HEK293 (cell line): Measurements from ENCODE around the gene VCL.

ENCODE experiments used
- CTCF ChIA-PET: fragments of 350-600 bp; formaldehyde crosslinking; extraction: SDS; loops from one replicate; lab custom pipeline; 2021; ENCODE audit warnings: antibody characterized with exemption; lab: Yijun Ruan, JAX
- POLR2A ChIA-PET: fragments of 300-600 bp; formaldehyde crosslinking; extraction: SDS; loops from one replicate; lab custom pipeline; 2020; ENCODE audit warnings: antibody characterized with exemption, inconsistent platforms; lab: Yijun Ruan, JAX
- H3K27ac ChIP-seq: fragments of 200-500 bp; sonication (Bioruptor generic); 2 replicates; pipeline ENCODE4 v1.5.1; 2014; ENCODE audit warnings: low read depth, low read length, control low read depth, inconsistent platforms; ENCODE audit errors: extremely low read depth
- H3K36me3 ChIP-seq, 2 experiments: fragments of 200-500 bp in 1 of 2; sonication (Bioruptor generic) in 1 of 2; 1 replicate in 1 of 2; 2 replicates in 1 of 2; pipeline ENCODE4 v1.5.1; 2014 to 2017; ENCODE audit warnings: inconsistent platforms in 2 of 2, low read length in 2 of 2; ENCODE audit not compliant: control insufficient read depth in 2 of 2, insufficient read depth in 1 of 2
- H3K4me1 ChIP-seq: fragments of 200-500 bp; sonication (Bioruptor generic); 2 replicates; pipeline ENCODE4 v1.5.1; 2014; ENCODE audit warnings: mild to moderate bottlenecking, low read length, inconsistent platforms; ENCODE audit not compliant: control insufficient read depth, insufficient read depth
- H3K4me3 ChIP-seq: 2 replicates; pipeline ENCODE4 v1.5.1; 2011; ENCODE audit warnings: low read depth, mild to moderate bottlenecking, control low read depth, low read length, moderate library complexity
- H3K9me3 ChIP-seq: fragments of 200-500 bp; sonication (Bioruptor generic); 2 replicates; pipeline ENCODE4 v1.5.1; 2014; ENCODE audit warnings: low read depth, low read length, inconsistent platforms; ENCODE audit not compliant: control insufficient read depth, insufficient read depth
- BCL11B ChIP-seq: fragments of 450-650 bp; formaldehyde crosslinking; IDR thresholded peaks from 2 replicates; pipeline ENCODE4 v1.5.1; 2016; ENCODE audit warnings: low read depth, missing biosample characterization, missing genetic modification characterization
- KLF1 ChIP-seq: fragments of 450-650 bp; formaldehyde crosslinking; IDR thresholded peaks from 2 replicates; pipeline ENCODE4 v1.5.1; 2016; ENCODE audit warnings: missing biosample characterization, missing genetic modification characterization
- PRDM1 ChIP-seq: fragments of 450-650 bp; formaldehyde crosslinking; IDR thresholded peaks from 2 replicates; pipeline ENCODE4; 2016; ENCODE audit warnings: missing biosample characterization, missing genetic modification characterization
- SCRT1 ChIP-seq: fragments of 450-650 bp; formaldehyde crosslinking; IDR thresholded peaks from 2 replicates; pipeline ENCODE4 v1.5.1; 2016; ENCODE audit warnings: missing biosample characterization, missing genetic modification characterization, borderline replicate concordance
- ZFHX2 ChIP-seq: fragments of 450-650 bp; formaldehyde crosslinking; conservative IDR thresholded peaks from 2 replicates; pipeline ENCODE4 v1.5.1; 2016; ENCODE audit warnings: missing biosample characterization, missing genetic modification characterization
- ZNF169 ChIP-seq: fragments of 450-650 bp; formaldehyde crosslinking; IDR thresholded peaks from 2 replicates; pipeline ENCODE4 v1.5.1; 2016; ENCODE audit warnings: missing biosample characterization, missing genetic modification characterization
- ZNF19 ChIP-seq: fragments of 450-650 bp; formaldehyde crosslinking; IDR thresholded peaks from 2 replicates; pipeline ENCODE4; 2016; ENCODE audit warnings: missing biosample characterization, missing genetic modification characterization, low read depth
- ZNF510 ChIP-seq: fragments of 450-650 bp; formaldehyde crosslinking; IDR thresholded peaks from 2 replicates; pipeline ENCODE4 v1.5.1; 2018; ENCODE audit warnings: mild to moderate bottlenecking, missing genetic modification characterization, missing biosample characterization; ENCODE audit not compliant: insufficient replicate concordance
- ZNF549 ChIP-seq: fragments of 450-650 bp; IDR thresholded peaks from 2 replicates; pipeline ENCODE4 v1.5.1; 2018; ENCODE audit warnings: missing biosample characterization, missing genetic modification characterization, mild to moderate bottlenecking, inconsistent platforms, moderate library complexity
- ZNF600 ChIP-seq: fragments of 450-650 bp; formaldehyde crosslinking; IDR thresholded peaks from 2 replicates; pipeline ENCODE4 v1.5.1; 2016; ENCODE audit warnings: missing biosample characterization, missing genetic modification characterization
- ZNF777 ChIP-seq: fragments of 450-650 bp; formaldehyde crosslinking; IDR thresholded peaks from 2 replicates; pipeline ENCODE4 v1.5.1; 2017; ENCODE audit warnings: missing biosample characterization, missing genetic modification characterization, borderline replicate concordance
- ZNF785 ChIP-seq: fragments of 450-650 bp; formaldehyde crosslinking; IDR thresholded peaks from 2 replicates; pipeline ENCODE4 v1.5.1; 2016; ENCODE audit warnings: missing biosample characterization, missing genetic modification characterization
- ZNF792 ChIP-seq: fragments of 450-650 bp; formaldehyde crosslinking; IDR thresholded peaks from 2 replicates; pipeline ENCODE4 v1.5.1; 2016; ENCODE audit warnings: missing biosample characterization, missing genetic modification characterization
- ZXDB ChIP-seq: fragments of 450-650 bp; formaldehyde crosslinking; IDR thresholded peaks from 2 replicates; pipeline ENCODE4 v1.5.1; 2016; ENCODE audit warnings: missing biosample characterization, missing genetic modification characterization
- TF ChIP-seq, protein P1 (sequence below): fragments of 450-650 bp; formaldehyde crosslinking; IDR thresholded peaks from 2 replicates; pipeline ENCODE4 v1.5.0; 2017; ENCODE audit warnings: missing biosample characterization, missing genetic modification characterization, borderline replicate concordance
- TF ChIP-seq, protein P2 (sequence below): fragments of 450-650 bp; formaldehyde crosslinking; IDR thresholded peaks from 2 replicates; pipeline ENCODE4 v1.5.1; 2016; ENCODE audit warnings: missing biosample characterization, missing genetic modification characterization
- TF ChIP-seq, protein P3 (sequence below): fragments of 450-650 bp; formaldehyde crosslinking; IDR thresholded peaks from 2 replicates; pipeline ENCODE4 v1.5.1; 2016; ENCODE audit warnings: missing biosample characterization, missing genetic modification characterization, low read depth
- TF ChIP-seq, protein P4 (sequence below): fragments of 450-650 bp; formaldehyde crosslinking; IDR thresholded peaks from 2 replicates; pipeline ENCODE4 v1.5.1; 2017; ENCODE audit warnings: missing biosample characterization, missing genetic modification characterization
- TF ChIP-seq, protein P5 (sequence below): fragments of 450-650 bp; formaldehyde crosslinking; IDR thresholded peaks from 2 replicates; pipeline ENCODE4 v1.5.1; 2017; ENCODE audit warnings: missing biosample characterization, missing genetic modification characterization

VCL gene

DNA sequence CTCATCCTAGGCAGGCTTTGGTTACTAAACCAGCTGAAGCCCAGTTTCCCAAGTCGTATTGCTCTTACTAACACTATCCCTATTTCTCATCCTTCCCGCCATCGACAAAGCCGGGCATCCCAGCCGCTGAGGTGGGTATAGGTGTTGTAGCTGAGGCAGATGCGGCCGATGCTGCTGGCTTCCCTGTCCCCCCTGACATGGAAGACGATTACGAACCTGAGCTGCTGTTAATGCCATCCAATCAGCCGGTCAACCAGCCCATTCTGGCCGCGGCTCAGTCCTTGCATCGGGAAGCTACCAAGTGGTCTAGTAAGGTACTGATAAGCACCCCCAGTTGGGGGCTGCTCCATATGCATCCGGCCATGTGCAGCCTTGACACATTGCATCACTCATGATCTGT lies 113.9 kb downstream of the VCL start:
- peaks cover 31 to 96% of the 10 kb centered on the region in 2 experiments for H3K36me3 ChIP-seq
- ChIA-PET POLR2A (no interaction called here), CTCF (interaction anchor here (0.6 to 1.3 kb wide), 3 partner anchors 27 to 232 kb away, joined by 3 read pairs; no protein-coding TSS in a partner anchor)
- no peaks in the 10 kb centered on the region for H3K4me1 ChIP-seq
- no peak overlapping the region for H3K4me3 ChIP-seq
- TF ChIP-seq, protein P1, sequence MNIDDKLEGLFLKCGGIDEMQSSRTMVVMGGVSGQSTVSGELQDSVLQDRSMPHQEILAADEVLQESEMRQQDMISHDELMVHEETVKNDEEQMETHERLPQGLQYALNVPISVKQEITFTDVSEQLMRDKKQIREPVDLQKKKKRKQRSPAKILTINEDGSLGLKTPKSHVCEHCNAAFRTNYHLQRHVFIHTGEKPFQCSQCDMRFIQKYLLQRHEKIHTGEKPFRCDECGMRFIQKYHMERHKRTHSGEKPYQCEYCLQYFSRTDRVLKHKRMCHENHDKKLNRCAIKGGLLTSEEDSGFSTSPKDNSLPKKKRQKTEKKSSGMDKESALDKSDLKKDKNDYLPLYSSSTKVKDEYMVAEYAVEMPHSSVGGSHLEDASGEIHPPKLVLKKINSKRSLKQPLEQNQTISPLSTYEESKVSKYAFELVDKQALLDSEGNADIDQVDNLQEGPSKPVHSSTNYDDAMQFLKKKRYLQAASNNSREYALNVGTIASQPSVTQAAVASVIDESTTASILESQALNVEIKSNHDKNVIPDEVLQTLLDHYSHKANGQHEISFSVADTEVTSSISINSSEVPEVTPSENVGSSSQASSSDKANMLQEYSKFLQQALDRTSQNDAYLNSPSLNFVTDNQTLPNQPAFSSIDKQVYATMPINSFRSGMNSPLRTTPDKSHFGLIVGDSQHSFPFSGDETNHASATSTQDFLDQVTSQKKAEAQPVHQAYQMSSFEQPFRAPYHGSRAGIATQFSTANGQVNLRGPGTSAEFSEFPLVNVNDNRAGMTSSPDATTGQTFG = no peak
- TF ChIP-seq ZNF549 (no peak), ZNF792 (no peak), ZNF510 (tag by site-specific recombination) (no peak), ZNF19 (tag by site-specific recombination) (no peak), KLF1 (tag by site-specific recombination) (no peak)
- TF ChIP-seq, protein P2, sequence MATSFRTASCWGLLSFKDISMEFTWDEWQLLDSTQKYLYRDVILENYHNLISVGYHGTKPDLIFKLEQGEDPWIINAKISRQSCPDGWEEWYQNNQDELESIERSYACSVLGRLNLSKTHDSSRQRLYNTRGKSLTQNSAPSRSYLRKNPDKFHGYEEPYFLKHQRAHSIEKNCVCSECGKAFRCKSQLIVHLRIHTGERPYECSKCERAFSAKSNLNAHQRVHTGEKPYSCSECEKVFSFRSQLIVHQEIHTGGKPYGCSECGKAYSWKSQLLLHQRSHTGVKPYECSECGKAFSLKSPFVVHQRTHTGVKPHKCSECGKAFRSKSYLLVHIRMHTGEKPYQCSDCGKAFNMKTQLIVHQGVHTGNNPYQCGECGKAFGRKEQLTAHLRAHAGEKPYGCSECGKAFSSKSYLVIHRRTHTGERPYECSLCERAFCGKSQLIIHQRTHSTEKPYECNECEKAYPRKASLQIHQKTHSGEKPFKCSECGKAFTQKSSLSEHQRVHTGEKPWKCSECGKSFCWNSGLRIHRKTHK (tag by site-specific recombination) = no peak
- no peak overlapping the region for H3K27ac ChIP-seq
- H3K9me3 ChIP-seq = no peaks in the 10 kb centered on the region

DNA sequence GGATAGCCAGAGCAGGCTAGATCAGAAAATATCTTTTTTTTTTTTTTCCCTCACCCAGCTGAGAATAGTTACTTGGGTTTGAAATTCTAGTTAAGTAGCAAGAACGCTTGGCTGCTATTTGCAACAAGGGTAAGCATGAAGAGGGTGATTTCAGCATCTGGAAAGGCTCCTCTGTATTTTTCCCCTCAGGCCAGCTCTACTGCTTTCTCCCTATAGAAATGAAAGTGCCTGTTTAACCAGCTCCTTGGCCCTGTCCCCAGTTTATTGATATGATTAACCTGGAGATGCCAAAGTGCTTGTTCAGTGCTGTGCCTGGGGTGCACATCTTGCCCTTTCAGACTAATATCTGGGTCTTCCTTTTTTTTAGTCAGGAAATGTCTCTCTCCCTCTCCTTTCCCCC lies 115.6 kb downstream of the VCL start:
- CTCF ChIA-PET = interaction anchor here (0.5 to 1.6 kb wide), 3 partner anchors 10 to 307 kb away, joined by 3 to 5 read pairs (median 4); no protein-coding TSS in a partner anchor
- Histone ChIP-seq H3K4me1 (no peaks in the 10 kb centered on the region), H3K27ac (no peak overlapping the region), H3K36me3 (peaks cover 33 to 98% of the 10 kb centered on the region in 2 experiments), H3K4me3 (no peak overlapping the region), H3K9me3 (no peaks in the 10 kb centered on the region)
- TF ChIP-seq PRDM1 (tag by site-specific recombination) (peak; percentile 58; the same call in 1 of the 2 replicates), SCRT1 (tag by site-specific recombination) (no peak)
- POLR2A ChIA-PET = no interaction called here

DNA sequence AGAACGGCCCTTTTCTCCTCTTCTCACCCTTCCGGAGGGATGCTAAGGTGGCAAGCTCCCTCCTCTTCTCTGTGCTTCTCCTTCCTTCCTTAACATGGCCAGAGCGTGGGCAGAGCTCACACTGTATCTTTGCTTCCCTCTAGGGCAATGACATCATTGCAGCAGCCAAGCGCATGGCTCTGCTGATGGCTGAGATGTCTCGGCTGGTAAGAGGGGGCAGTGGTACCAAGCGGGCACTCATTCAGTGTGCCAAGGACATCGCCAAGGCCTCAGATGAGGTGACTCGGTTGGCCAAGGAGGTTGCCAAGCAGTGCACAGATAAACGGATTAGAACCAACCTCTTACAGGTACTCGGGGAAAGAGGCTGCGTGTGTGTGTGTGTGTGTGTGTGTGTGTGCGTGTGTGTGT lies 116.1 kb downstream of the VCL start:
- no peak overlapping the region for H3K27ac ChIP-seq
- CTCF ChIA-PET = interaction anchor here (0.6 to 1.6 kb wide), 5 partner anchors 10 to 265 kb away, joined by 3 to 6 read pairs (median 4); no protein-coding TSS in a partner anchor
- H3K4me3 ChIP-seq = no peak overlapping the region
- H3K4me1 ChIP-seq = no peaks in the 10 kb centered on the region
- POLR2A ChIA-PET = no interaction called here
- H3K36me3 ChIP-seq = peaks cover 29 to 98% of the 10 kb centered on the region in 2 experiments
- no peaks in the 10 kb centered on the region for H3K9me3 ChIP-seq
- TF ChIP-seq, protein P3, sequence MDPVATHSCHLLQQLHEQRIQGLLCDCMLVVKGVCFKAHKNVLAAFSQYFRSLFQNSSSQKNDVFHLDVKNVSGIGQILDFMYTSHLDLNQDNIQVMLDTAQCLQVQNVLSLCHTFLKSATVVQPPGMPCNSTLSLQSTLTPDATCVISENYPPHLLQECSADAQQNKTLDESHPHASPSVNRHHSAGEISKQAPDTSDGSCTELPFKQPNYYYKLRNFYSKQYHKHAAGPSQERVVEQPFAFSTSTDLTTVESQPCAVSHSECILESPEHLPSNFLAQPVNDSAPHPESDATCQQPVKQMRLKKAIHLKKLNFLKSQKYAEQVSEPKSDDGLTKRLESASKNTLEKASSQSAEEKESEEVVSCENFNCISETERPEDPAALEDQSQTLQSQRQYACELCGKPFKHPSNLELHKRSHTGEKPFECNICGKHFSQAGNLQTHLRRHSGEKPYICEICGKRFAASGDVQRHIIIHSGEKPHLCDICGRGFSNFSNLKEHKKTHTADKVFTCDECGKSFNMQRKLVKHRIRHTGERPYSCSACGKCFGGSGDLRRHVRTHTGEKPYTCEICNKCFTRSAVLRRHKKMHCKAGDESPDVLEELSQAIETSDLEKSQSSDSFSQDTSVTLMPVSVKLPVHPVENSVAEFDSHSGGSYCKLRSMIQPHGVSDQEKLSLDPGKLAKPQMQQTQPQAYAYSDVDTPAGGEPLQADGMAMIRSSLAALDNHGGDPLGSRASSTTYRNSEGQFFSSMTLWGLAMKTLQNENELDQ (tag by site-specific recombination) = no peak
- TF ChIP-seq BCL11B (tag by site-specific recombination) (no peak), ZNF777 (tag by site-specific recombination) (no peak), ZFHX2 (tag by site-specific recombination) (0 out of 2 replicates have a peak, but pooled peaks have one; percentile 6), ZNF600 (tag by site-specific recombination) (0 out of 2 replicates have a peak, but pooled peaks have one; percentile 2), ZXDB (tag by site-specific recombination) (no peak), ZNF169 (tag by site-specific recombination) (no peak), ZNF785 (tag by site-specific recombination) (no peak)
- TF ChIP-seq, protein P4, sequence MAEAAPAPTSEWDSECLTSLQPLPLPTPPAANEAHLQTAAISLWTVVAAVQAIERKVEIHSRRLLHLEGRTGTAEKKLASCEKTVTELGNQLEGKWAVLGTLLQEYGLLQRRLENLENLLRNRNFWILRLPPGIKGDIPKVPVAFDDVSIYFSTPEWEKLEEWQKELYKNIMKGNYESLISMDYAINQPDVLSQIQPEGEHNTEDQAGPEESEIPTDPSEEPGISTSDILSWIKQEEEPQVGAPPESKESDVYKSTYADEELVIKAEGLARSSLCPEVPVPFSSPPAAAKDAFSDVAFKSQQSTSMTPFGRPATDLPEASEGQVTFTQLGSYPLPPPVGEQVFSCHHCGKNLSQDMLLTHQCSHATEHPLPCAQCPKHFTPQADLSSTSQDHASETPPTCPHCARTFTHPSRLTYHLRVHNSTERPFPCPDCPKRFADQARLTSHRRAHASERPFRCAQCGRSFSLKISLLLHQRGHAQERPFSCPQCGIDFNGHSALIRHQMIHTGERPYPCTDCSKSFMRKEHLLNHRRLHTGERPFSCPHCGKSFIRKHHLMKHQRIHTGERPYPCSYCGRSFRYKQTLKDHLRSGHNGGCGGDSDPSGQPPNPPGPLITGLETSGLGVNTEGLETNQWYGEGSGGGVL = no peak
- TF ChIP-seq, protein P5, sequence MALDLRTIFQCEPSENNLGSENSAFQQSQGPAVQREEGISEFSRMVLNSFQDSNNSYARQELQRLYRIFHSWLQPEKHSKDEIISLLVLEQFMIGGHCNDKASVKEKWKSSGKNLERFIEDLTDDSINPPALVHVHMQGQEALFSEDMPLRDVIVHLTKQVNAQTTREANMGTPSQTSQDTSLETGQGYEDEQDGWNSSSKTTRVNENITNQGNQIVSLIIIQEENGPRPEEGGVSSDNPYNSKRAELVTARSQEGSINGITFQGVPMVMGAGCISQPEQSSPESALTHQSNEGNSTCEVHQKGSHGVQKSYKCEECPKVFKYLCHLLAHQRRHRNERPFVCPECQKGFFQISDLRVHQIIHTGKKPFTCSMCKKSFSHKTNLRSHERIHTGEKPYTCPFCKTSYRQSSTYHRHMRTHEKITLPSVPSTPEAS = peak; percentile 74
